OCI-M1 (cell line): Measurements from ENCODE around the gene FLNB.
A peak's percentile ranks its signal among the peaks of the same experiment; 100 is the strongest.

Experiments used
- DNase-seq: peaks from one replicate; lab custom pipeline; 2025; lab: John Stamatoyannopoulos, UW

Gene FLNB

DNA sequence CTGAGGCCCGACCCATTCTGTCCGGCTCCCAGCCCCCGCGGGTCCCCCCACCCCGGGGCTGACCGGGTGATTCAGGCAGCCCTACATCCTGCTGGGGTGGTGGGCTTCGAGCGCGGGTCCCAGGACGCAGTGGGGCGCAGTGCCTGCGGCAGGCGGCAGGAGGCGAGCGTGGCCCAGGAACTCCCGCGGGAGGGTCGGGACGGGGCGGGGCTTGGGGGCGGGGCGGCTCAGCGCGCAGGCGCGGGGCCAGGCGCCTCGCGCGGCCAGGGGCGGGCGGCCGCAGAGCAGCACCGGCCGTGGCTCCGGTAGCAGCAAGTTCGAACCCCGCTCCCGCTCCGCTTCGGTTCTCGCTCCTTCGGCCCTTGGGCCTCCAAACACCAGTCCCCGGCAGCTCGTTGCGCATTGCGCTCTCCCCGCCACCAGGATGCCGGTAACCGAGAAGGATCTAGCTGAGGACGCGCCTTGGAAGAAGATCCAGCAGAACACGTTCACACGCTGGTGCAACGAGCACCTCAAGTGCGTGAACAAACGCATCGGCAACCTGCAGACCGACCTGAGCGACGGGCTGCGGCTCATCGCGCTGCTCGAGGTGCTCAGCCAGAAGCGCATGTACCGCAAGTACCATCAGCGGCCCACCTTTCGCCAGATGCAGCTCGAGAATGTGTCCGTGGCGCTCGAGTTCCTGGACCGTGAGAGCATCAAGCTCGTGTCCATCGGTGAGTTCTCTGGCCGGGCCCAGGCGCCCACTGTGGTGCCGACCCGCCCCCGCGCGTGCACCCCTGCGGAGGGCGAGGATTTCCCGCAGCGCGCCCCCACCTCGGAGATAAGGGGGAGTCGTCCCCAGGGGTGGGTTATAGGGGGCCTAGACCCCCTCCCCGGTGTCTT is at the start of gene FLNB:
TSS of gene FLNB (plus strand) at position 282 of the 885 bp plus-strand sequence. CDS start at position 425, 143 bp downstream.
- DNase-seq = peak; percentile 86

- peak; percentile 71 for DNase-seq
Observed at GRCh38 chr3:57958642-57959422, 49.4 kb upstream of the FLNB start.

DNA sequence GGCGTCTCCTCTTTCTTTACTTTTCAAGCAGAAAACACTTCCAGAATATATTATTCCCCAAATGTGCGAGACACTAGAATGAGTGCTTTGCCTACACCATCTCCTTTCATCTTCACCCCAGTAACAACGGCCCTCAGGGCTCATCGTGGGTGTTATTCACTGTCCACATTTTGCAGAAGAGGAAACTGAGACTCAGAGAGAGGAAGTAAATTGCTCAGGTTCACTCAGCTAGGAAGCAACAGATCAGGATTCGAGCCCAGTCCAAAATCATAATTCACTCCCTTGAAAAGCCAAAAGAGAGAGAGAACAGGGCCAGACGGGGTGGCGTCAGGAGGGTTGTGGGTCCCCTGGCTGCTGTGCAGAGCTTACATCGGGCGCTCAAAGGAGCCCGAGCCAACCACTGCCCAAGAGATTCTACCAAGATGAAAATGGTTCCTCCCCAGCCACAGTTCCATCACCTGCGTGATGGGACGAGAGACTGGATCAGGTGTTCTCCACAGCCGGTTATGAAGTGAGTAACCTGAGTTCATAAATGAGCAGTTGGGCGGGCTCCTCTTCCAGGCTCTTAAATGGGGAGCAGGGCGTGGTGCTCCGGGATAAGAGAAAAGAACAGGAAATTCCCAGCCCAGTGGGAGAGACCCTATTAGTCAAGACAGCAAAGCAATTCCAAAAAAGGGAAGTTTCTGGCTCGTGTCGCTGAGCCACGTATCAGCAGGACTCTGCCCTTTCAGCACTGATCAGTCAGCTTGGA is 48.6 kb upstream of the FLNB start:
- DNase-seq = peak; percentile 59

GRCh38 chr3:57960174-57960505 is 48.1 kb upstream of the FLNB start:
- no peak for DNase-seq

- no peak for DNase-seq
Observed at GRCh38 chr3:57961177-57961827, 46.9 kb upstream of the FLNB start.

DNA sequence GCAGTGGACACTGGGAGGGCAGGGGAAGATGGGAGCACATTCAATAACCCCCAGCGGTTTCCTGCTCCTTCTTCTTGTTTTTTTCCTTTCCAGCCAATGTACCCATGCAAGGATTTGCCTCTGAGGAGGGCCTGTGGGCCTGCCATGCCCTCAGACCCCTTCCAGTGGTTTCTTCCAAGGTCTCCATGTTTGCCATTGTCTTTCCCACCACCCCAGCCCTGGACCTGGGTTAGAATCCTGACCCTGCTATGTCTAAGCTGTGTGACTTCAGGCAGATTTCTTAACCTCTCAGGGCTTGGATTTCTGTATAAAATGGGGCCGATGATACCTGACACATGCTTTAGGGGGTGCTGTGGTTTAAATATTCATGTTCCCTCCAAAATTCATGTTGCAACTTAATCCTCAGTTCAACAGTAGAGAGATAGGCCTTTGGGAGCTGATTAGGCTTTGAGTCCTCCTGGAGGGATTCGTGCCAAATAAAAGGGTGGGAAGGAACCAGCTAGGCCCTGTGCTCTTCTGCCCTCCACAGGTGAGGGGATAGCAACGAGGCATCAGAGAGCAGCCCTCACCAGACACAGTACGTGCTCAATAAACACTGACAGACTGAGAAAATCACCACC is 46.3 kb upstream of the FLNB start:
- DNase-seq = peak; percentile 66

DNA sequence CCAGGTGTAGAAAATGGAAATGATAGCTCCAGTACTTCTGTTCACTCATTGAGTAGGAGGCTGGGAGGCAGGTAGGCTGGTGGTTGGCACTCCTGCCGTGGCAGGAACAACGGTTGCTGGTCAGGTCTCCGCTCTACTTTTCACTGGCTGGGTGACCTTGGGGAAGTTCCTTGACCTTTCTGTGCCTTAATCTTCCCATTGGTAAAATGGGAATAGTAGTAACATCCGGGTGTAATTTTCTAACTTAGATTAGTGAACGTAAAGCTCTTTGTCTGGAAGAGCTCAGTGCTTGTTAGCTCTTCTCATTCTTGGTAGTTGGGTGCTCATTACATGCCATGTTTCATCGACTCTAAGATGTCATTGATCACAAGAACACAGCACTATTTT is 45.8 kb upstream of the FLNB start:
- DNase-seq = no peak

GRCh38 chr3:57963811-57964346 is 44.3 kb upstream of the FLNB start:
- DNase-seq = no peak

- DNase-seq = no peak
Observed at GRCh38 chr3:57966829-57967228, 41.4 kb upstream of the FLNB start.

DNA sequence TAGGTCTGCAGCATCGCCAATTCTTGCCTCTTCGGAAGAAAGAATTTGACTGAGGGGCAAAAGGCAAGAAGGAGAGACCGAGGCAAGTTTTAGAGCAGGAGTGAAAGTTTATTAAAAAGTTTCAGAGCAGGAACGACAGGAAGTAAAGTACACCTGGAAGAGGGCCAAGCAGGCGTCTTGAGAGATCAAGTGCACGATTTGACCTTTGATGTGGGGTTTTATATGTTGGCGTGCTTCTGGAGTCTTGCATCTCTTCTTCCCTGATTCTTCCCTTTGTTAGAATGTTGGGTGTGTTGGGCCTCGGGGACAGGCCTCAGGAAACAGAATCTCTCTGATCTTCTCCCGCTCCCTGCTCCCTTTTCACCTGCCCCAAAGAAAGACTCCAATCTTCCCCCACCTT is 40.6 kb upstream of the FLNB start:
- DNase-seq = no peak

GRCh38 chr3:57968501-57968900 is 39.7 kb upstream of the FLNB start:
- DNase-seq = no peak

GRCh38 chr3:57971975-57972374 is 36.2 kb upstream of the FLNB start:
- no peak for DNase-seq

DNA sequence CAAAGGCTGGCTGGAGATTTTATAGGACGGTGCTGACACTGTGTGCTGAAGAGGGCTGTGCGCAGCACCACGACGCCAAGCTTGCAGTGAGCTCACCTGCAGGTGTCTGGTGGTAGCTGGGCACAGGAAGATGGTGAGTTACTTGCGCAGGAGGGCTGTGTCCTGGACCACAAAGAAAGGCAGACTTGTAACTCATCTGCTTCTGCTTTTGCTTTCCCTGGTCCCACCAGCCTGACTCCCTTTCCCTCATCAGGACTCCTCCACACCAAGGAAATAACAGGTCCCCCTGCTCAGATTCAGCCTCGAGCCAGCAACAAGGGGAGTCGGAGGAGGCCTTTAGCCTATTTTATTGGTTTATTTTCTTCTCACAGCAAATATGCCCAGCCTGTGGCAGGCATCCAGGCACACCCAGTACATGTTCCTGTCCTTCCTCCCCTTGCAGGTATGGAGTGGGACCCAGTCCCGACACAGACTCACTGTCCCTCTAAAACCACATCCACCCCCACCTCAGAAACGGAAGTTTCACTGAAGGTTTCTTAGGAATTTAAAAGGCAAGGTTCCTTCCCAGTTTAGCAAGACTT is 35.6 kb upstream of the FLNB start:
- no peak for DNase-seq

GRCh38 chr3:57973715-57974477 is 34.3 kb upstream of the FLNB start:
- DNase-seq = no peak

DNA sequence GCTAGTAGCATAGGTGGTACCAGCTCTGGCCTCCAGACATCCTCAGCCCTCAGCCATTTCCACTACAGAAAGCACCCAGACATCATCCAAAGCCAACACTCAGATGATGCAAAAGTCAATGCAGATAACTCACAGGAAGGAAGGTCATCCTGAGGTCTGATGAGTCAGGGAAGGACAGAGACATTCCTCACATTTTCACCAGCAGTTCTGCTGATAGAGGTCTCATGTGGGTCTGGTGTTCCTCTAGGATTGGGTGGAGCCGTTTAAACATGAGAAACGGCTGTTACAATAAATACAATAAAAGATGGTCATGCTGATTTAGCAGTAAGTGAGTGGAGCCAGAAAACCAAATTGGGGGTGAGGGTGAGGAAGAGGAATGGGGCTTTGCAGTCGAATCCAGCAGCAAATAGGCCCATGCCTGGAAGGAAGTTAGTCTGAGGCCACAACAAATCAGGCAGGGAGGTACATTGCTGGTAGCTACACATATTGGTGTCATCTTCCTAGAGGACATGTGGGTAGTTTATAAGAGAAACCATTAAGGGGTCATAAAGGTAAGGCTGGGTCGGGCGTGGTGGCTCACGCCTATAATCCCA is 33.3 kb upstream of the FLNB start:
- peak; percentile 21 for DNase-seq

- peak; percentile 12 for DNase-seq
Observed at GRCh38 chr3:57977818-57978235, 30.4 kb upstream of the FLNB start.

DNA sequence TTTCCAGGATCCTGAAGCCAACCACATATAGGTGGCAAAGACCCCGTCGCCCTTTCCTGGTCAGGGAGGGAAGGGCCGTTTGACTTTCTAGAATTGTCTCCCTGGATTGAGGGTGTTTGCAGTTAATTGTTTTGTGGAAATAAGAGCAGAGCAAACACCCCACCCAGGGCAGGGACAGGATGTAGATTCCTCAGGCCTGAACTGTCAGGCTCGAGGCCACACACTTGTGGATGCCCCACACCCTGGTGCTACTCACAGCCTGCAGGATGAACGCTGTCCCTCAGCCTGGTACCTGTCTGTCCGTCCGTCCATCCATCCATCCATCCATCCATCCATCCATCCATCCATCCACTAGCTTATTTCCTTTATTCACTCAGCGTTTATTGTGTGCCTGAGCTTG is 29.9 kb upstream of the FLNB start:
- no peak for DNase-seq

- no peak for DNase-seq
Observed at GRCh38 chr3:57980416-57980815, 27.8 kb upstream of the FLNB start.

DNA sequence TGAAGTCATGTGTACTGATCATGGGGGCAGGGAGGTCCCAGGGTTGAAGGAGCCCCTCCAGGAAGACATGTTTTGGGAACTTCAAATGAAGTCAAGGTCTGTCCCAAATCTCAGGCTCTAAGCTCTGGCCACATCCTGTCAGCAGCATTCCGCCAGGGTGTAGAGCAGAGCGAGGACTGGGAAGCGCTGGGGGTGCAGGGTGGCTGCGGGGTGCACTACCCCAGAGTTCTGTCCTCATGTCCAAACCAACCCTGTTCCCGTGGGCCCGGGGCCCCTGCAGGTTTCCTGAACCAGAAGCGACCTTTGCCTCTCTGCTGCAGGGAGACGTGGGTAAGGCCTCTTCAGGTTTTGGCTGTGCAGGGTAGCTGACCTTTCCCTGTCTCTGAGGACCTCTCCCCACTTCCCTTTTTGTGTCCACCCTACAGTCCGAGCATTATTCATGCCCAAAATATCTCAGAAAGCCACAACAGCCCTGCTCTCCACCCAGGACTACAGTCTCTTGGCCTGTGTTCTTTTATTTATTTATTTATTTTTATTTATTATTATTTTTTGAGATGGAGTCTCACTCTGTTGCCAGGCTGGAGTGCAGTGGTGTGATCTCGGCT is 26.6 kb upstream of the FLNB start:
- peak; percentile 22 for DNase-seq
